Vein endothelial cell (primary cell): ENCODE data around the gene IMPG2. TPM values are rescaled to one million over a fixed set of nuclear protein-coding genes. Genes with fewer than 3 reads are reported as not detected.

Experiments used
- total RNA-seq: library from RNA; depleted of rRNA; stranded (reverse); fragments of >200 nt; gene quantifications from 2 replicates; pipeline ENCODE4 v1.2.3, GENCODE V29; 2012

IMPG2 gene
- total RNA-seq, result 0.67 and 0.98 TPM in 2 replicates

GRCh38 chr3:101320475-101320874, at the start of gene IMPG2:
IMPG2 (minus strand) TSS chr3:101320575; CDS start chr3:101320372, 203 bp downstream.

Other genes with a start within 250 kb of the IMPG2 start
- gene SENP7, start 192.6 kb upstream of the IMPG2 start, total RNA-seq, result 15.0 and 17.4 TPM in 2 replicates
- 34.1 and 36.6 TPM in 2 replicates for gene TRMT10C, start 241.3 kb upstream of the IMPG2 start, total RNA-seq